ENCODE data around the gene VWA5B2.

VWA5B2 gene

DNA sequence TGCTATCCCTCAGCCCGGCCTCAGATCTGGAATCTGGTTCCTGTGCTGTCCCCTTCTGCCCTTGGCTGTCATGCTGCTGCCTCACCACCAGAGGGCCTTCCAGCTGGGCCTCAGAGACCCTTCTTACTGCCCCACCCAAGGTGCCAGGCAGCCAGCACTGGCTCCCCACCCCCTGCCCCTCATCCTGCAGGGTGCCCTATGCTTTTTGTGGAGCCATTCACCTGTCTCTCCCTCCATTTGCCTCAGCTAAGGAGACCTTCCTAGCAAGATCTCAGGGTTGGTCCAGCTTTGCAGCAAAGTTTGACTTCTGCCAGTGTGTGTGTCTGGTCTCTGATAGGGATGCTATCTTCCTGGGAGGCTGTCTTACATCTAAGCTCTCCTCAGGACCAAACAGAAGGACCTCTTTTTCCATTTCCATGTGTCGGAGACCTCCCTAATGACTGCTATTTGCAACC is 1.9 kb upstream of the VWA5B2 start:
- DNase-seq (ENCODE audit: low read depth) = no peak

DNA sequence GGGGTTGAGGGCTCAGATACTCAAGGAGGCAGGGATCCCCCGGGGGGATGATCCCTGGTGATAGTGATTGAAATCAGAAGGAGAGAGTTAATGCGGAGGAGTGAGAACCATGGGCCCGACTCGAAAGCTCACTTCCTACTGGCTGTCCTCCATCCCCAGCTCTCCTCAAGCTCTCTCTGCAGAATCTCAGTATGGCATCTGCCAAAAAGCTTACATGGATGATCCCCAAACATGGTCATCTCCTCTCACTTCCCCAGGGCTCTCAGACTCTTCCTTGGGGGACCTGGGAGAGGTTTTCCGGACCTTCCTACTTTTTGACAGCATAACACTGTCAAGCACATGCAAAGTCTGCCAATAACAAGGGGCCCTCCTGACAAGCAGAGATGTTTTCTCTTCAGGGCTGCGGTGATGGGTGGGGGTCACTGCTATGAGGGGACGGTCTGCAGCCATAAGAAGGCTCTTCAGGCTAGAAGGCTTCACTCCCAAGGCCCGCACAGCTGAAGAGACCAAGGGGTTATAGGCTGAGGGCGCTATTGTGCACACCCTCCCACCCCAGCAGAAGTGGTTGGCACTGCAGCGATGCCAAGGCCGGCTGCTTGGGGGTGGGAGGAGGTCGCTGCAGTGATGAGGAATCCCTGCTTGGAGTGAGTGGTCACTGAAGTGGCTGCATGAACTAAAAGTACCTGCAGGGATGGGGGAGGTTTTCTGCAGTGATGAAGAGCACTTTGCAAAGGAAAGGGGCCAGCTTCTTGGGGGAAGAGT is 828 bp upstream of the VWA5B2 start:
- no peak for DNase-seq (ENCODE audit: low read depth)

DNA sequence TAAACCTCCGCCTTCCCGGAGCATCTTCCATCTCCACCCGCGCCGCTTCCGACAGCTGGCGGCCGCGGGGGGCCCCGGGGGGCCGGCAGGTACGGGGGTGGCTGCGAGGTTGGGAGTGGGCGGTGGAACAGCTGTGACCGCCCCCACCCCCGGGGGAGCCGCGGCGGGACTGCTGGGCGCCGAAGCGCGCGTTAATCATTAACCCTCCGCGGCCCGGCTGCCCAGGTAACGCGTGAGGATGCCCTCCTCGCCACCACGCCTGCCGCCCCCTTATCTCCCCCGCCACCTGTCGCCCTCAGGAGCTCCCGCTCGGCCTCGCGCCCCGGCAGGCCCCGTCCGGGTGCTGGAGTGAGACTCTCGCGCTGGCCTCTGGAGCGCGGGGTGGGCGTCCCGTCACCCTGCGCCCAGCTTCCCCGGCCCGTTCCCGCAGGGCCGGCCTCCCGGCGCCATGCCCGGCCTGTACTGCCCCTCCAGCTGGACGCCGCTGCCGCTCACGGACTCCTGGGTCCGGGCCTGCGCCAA is 757 bp downstream of the VWA5B2 start:
- no peak for DNase-seq (ENCODE audit: low read depth)

DNA sequence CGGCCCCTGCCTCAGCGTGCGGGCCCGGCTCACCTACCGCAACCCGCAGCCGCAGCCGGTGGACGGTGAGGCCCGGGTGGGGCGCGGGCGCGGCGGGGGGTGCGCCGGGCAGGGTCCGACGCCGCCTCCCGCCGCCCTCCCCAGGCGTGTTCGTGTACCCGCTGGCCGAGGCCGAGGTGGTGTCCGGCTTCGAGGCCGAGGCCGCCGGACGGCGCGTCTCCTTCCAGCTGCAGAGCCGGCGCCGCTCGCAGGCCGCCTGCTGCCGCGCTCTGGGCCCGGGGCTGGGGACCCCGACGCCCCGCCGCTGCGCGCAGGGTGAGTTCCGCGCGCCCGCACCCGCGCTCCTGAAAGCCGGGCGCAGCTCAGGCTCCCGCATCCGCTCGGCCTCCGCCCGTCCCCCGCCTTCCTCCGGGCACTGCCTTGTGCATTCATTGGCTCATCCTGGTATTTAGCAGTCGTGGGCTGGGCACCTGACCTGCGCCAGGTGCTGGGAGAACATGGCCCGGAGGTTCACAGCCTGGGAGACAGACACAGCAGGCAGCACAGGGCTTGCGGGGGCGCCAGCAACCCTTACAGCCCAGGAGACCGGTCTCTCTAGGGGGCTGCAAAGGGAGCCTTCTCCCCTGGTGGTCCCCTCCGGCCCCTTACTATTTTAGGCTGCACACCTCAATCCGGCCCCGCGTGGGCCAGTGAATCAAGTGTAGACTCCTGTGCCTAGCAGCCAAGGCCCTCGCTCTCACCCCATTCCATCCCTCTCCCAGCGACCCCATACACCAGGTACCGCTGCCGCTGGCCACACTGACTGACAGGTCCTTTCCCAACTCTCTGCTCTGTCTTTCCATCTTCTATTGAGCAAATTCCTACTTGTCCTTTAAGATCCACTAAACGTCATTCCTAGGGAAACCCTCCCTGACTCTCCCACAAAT is 1.5 kb downstream of the VWA5B2 start:
- no peak for DNase-seq (ENCODE audit: low read depth)

DNA sequence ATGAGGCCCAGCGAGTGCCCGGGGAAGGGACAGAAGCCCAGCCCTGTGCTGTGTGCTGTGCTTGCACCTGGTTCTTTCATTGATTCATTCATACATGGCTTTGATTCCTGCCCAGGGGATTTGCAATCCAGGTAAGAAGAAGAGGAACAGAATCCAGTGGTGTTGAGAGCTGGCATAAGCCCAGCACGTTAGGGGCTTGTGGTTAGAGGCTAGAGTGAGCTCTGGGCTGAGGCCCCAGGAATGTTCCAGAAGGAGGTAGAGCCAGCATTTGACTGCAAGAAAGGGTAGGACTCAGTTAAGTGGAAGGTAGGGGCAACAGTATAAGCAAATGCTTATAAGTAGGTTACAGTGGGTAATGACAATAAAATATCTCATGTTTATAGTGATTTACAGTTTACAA is 2.3 kb downstream of the VWA5B2 start:
- DNase-seq (ENCODE audit: low read depth) = peak; percentile 15

DNA sequence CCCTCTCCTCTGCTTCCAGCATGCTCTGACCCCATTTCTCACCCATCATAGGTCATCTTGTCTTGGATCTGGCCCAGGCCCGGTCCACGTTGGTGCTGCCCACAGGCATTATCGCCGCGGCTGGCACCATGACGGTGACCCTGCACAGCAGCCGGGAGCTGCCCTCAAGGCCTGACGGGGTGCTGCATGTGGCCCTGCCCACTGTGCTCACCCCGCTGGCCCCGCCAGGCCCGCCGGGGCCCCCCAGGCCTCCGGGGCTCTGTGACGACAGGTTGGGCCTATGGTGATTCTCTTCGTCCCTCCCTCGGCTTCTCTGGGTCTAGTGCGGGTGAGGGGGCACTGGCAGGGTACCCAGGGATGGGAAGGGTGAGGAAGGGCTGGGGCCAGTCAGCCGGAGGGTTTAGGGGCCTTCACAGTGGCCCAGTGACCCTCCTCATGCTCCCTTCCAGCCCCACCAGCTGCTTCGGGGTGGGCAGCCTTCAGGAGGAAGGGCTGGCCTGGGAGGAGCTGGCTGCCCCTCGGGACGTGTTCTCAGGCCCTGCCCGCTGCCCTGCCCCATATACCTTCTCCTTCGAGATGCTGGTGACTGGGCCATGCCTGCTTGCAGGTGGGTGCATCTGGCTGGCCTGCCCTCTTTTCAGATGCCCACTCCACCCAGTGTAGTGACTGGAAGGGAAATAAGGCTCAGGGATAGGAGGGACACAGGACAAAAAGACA is 3.9 kb downstream of the VWA5B2 start:
- no peak for DNase-seq (ENCODE audit: low read depth)

DNA sequence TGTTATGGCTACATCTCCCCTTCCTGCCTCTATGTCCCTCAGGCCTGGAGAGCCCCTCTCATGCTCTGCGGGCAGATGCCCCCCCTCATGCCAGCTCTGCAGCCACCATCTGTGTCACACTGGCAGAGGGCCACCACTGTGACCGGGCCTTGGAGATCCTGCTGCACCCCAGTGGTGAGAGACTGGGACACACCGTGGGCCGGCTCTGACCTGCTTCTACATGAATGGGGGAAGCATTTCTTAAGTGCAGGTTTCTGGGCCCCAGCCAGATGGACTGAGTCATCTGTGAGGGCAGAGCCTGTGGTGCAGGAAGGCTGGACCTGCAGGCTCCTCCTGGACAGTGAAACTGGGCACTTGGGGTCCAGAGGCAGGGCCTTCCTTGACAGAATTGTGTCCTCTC is 4.8 kb downstream of the VWA5B2 start:
- peak; percentile 87 for DNase-seq (ENCODE audit: low read depth)

DNA sequence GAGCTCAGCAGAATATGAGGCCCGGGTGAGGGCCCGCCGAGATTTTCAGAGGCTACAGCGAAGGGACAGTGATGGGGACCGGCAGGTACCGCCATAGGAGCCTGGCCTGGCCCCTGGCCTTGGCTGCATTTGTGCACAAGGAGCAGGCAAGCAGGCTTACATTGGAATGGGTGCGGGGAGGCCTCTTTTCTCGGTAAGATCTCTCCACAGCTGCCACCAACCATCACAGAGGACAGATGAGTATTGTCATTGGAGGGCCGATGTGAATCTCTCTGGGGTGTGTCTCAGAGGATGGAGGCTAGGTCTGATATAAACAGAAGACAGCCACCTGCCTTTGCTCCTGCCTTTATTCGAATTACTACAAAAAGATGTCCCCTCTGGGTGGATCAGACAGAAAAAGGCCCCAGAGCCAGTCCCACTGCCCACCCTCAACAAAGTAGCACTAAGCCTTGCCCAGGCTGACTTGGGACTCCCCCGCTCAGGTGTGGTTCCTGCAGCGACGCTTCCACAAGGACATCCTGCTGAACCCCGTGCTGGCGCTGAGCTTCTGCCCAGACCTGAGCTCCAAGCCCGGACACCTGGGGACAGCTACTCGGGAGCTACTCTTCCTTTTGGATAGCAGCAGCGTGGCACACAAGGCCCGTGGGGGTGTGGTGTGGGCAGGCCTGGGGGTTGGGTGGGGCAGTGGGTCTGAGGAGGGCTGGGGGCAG is 5.4 kb downstream of the VWA5B2 start:
- DNase-seq (ENCODE audit: low read depth) = no peak

DNA sequence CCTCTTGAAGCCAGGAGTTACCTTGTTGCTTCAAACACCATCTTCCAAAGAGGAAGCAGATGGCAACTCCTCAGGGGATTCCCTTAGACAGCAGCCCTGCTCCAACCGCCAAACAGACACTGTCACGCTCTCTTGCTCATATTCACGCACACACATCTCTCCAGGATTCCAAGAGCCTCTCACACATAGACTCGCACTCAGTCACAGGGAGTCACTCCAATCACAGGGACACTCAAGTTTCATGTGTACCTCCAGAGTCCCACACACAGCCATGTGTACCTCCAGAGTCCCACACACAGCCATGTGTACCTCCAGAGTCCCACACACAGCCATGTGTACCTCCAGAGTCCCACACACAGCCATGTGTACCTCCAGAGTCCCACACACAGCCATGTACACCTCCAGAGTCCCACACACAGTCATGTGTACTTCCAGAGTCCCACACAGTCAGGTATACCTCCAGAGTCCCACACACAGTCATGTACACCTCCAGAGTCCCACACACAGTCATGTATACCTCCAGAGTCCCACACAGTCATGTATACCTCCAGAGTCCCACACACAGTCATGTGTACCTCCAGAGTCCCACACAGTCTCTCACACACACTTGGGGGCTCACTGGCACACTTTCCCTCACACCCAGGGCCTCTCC is 6.1 kb downstream of the VWA5B2 start:
- no peak for DNase-seq (ENCODE audit: low read depth)

DNA sequence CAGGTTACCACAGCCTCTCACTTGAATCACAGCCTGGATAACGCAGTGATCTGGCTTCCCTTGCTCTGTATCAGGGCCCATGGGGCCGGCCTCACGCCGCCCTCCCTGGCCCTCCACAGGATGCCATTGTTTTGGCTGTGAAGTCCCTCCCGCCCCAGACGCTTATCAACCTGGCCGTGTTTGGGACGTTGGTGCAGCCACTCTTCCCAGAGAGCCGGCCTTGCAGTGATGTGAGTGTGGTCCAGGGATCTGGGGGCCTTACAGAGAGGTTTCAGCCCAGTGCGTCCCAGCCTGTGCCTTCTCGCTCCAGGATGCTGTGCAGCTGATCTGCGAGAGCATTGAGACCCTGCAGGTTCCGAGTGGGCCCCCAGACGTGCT is 6.6 kb downstream of the VWA5B2 start:
- DNase-seq (ENCODE audit: low read depth) = no peak

DNA sequence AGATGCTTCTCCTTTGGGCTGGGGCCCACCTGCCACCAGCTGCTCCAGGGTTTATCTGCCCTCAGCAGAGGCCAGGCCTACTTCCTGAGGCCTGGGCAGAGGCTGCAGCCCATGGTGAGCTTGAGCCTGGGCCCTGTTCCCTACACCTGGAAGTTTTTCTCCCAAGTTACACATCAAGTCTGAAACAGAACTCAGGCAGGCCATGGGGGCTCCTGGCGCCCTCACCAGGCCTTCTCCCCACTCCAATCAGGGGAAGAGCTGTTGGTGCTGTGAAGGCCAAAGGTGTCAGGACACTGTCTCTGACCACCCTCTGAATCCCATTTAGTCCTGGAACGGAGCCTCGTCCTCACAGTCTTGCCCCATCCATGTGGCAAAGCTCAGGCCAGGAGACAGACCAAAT is 7.3 kb downstream of the VWA5B2 start:
- no peak for DNase-seq (ENCODE audit: low read depth)

DNA sequence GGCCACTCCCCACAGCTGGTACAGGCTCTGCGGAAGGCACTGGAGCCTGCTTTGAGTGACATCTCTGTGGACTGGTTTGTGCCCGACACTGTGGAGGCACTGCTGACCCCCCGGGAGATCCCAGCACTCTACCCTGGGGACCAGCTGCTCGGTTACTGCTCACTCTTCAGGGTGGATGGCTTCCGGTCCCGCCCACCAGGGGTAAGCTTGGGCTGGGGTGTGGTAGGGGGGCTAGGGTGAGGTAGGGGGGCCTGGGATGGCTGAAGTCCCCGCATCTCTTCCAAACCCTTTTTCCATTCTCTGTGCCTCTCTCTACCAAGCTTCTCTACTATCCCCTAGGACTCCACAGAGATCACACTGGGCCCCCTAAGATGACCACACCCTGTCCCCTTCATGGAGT is 7.8 kb downstream of the VWA5B2 start:
- DNase-seq (ENCODE audit: low read depth) = no peak

DNA sequence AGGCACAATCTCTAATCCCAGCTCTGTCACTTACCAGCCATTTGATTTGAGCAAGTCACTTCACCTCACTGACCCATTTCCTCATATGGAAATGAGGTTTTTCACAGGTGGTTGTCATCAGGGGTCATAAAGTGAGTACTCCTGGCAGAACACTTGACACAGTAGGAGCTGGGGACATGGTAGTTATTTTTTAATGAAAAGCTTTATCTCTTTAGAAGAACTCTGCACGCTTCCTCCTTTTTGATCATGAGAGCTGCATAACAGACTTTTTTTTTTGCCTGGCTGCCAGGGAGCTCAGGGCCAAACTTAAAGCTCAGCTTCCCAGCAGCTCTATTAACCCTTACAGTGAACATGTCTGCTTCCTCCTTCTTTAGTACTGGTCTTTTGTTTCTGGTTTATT is 8.4 kb downstream of the VWA5B2 start:
- DNase-seq (ENCODE audit: low read depth) = no peak

DNA sequence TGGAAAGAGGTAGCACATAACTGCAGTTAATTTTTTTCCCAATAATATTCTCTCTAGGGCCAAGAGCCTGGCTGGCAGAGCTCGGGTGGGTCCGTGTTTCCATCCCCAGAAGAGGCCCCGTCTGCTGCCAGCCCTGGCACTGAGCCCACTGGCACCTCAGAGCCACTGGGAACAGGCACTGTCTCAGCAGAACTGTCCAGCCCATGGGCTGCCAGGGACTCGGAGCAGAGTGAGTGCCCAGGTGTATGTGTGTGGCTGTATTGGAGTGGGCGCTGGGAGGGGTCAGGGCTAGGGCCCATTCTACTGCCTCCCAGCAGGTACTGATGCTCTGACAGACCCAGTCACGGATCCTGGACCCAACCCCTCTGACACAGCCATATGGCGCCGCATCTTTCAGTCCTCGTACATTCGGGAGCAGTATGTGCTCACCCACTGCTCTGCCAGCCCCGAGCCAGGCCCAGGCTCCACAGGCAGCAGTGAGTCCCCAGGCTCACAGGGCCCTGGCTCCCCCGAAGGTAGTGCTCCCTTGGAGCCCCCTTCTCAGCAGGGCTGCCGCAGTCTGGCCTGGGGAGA is 8.9 kb downstream of the VWA5B2 start:
- no peak for DNase-seq (ENCODE audit: low read depth)

DNA sequence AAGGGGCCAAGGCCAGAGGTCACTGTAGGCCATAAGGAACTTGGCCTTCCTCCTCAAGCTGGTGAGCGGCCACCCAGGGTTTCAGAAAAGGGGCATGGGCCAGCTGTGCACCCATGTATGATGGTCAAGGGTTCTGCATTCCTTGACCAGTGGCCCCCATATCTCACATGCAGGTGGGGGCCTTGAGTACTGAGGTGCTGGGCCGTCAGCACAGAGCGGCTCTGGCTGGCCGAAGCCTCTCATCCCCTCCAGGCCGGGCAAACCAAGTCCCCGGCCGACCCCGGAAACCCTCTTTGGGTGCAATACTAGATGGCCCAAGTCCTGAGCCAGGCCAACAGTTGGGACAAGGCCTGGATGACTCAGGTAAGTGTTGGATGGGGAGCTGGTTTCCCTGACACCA is 9.8 kb downstream of the VWA5B2 start:
- DNase-seq (ENCODE audit: low read depth) = no peak

DNA sequence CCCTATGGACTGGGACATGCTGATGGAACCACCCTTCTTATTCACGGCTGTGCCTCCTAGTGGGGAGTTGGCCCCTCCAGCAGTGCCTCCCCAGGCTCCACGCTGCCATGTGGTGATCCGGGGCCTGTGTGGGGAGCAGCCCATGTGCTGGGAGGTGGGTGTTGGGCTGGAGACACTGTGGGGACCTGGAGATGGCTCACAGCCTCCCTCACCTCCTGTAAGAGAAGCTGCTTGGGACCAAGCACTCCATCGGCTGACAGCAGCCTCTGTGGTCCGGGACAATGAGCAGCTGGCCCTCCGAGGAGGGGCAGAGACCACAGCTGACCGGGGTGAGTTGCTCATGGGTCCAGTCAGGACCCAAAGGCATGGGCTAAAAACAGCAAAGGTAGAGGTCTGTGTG is 10.3 kb downstream of the VWA5B2 start:
- DNase-seq (ENCODE audit: low read depth) = no peak

DNA sequence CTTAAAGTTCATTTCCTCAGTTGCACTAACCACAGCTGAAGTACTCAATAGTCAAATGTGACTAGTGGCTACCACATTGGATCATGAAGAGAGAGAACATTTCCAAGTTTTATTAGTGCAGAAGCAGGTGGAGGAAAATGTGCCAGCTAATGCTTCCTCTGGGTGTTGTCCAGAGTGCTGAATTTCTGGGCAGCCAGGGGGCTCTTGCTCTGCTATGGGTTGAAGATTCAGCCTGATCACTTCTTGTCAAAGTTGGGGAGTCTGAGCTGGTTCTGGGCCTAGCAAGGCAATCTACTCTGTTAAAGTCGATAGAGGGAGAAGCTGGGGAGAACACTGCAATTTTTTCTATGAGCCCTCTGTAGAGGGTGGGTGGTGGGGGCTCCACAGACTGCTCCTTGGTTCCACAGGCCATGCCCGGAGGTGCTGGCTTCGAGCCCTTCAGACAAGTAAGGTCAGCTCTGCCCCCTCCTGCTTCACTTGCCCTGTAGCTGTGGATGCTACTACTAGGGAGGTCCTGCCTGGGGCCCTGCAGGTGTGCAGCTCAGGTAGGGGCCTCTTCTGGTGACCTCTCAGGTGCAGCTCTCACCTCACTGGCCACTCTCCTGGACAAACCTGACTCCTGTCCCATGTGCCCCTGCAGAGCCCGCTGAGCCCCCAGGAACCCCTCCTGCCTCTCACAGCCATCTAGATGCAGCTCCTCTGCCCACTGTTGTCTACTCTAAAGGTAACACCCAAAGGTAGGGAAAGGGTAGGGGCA is 11.2 kb downstream of the VWA5B2 start:
- peak; percentile 38 for DNase-seq (ENCODE audit: low read depth)

DNA sequence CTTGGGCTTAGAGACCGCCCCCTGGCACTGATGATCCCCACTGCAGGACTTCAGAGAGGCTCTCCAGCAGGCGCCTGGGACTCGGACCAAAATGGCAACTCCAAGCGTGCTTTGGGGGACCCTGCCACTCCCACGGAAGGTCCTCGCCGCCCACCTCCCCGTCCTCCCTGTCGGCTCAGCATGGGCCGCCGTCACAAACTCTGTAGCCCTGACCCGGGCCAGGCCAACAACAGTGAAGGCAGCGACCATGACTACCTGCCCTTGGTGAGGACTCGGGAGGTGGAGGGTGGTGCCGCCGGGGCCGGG is 11.7 kb downstream of the VWA5B2 start:
- no peak for DNase-seq (ENCODE audit: low read depth)

DNA sequence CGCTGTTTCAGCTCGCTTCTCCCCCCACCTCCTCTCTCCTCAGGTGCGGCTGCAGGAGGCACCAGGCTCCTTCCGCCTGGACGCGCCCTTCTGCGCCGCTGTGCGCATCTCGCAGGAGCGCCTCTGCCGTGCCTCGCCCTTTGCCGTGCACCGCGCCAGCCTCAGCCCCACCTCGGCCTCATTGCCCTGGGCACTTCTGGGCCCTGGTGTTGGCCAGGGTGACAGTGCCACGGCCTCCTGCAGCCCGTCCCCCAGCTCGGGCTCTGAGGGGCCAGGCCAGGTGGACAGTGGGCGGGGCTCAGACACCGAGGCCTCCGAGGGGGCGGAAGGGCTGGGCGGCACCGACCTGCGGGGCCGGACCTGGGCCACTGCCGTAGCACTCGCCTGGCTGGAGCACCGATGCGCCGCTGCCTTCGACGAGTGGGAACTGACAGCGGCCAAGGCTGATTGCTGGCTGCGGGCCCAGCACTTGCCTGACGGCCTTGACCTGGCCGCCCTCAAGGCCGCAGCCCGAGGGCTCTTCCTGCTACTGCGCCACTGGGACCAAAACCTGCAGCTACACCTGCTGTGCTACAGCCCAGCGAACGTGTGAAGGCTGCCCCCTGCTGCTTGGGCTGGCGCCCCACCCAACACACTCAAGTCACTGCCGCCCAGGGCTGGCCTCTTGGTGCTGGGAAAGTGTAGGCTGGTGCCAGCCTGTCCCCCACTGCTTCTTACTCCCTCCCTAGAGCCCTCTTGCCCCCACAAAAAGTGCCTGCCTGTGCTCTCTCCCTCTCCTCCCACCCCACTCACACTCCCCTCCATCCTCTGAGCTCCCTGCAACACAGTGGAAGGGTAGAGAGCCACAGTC is 12.3 kb downstream of the VWA5B2 start:
- peak; percentile 36 for DNase-seq (ENCODE audit: low read depth)
